Measurements from ENCODE around the gene GPR37.

Gene GPR37, protein sequence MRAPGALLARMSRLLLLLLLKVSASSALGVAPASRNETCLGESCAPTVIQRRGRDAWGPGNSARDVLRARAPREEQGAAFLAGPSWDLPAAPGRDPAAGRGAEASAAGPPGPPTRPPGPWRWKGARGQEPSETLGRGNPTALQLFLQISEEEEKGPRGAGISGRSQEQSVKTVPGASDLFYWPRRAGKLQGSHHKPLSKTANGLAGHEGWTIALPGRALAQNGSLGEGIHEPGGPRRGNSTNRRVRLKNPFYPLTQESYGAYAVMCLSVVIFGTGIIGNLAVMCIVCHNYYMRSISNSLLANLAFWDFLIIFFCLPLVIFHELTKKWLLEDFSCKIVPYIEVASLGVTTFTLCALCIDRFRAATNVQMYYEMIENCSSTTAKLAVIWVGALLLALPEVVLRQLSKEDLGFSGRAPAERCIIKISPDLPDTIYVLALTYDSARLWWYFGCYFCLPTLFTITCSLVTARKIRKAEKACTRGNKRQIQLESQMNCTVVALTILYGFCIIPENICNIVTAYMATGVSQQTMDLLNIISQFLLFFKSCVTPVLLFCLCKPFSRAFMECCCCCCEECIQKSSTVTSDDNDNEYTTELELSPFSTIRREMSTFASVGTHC

GRCh38 chr7:124765401-124766352 lies at the start of gene GPR37:
Gene GPR37 (minus strand): TSS chr7:124765792. CDS start chr7:124764976, 816 bp downstream.
- peak; percentile 93 for ATAC-seq
- no peak for TF ChIP-seq PATZ1 (CRISPR knock-in tag; IDR thresholded peaks at IDR 0.05; ENCODE audit: borderline replicate concordance)
- peak; percentile 9; the same call in 1 of the 2 replicates for TF ChIP-seq ZNF70 (CRISPR knock-in tag; IDR thresholded peaks at IDR 0.05)
- TF ChIP-seq ZNF565 (CRISPR knock-in tag; conservative IDR thresholded peaks at IDR 0.05; ENCODE audit: low read depth), result no peak
- TF ChIP-seq ISL1 (CRISPR knock-in tag; IDR thresholded peaks at IDR 0.05), result peak; percentile 52
- 0 out of 2 replicates have a peak, but pooled peaks have one; percentile 58 for TF ChIP-seq CSDC2 (CRISPR knock-in tag; IDR thresholded peaks at IDR 0.05)
- TF ChIP-seq ZFP3 (CRISPR knock-in tag; IDR thresholded peaks at IDR 0.05), result peak; percentile 83; the same call in 1 of the 2 replicates

DNA sequence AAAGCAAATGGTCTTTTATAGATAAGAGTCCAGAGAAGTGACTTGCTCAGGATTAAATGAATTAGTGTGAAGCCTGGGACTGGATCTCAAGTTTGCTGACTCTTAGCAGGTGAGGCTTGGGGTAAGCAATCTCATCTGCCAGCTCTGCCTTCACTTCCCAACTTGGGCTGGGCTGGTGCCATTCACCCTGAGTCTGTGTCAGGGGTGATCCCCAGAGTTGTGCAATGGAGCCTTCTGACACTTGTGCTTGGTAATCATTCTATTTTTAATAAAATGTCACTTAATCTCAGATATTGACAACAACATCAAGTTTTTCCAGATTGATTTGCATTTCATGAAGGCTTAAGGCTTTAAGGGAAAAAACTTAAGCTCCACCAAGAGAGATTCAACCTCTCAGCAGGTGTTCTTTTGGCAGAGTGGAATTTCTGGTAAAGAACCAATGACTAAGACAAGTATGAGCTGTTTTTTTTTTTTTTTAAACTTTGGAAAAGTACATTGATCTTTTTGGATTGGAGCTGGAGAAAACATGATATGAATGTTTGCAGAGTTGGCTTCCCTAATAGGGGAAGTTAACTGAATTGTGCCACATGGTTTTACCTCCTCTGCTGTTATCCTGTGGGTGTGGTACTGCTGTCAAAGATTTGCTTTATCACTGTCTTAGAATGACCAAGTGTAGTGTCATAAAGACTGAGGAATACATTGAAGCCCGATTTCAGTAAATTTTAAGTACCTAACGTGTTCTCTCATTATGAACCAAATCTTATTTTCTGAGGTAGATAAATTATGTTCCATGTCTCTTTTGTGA lies 48.6 kb upstream of the GPR37 start:
- no peak for ATAC-seq
- no peak for TF ChIP-seq OSR1 (CRISPR knock-in tag; IDR thresholded peaks at IDR 0.05)
- TF ChIP-seq TCF4 (CRISPR knock-in tag; IDR thresholded peaks at IDR 0.05; ENCODE audit: borderline replicate concordance), result no peak
- TF ChIP-seq ZNF70 (CRISPR knock-in tag; IDR thresholded peaks at IDR 0.05), result no peak
- no peak for TF ChIP-seq ZC3H10 (CRISPR knock-in tag; IDR thresholded peaks at IDR 0.05)
- no peak for TF ChIP-seq PPARA (CRISPR knock-in tag; IDR thresholded peaks at IDR 0.05; ENCODE audit: borderline replicate concordance)
- no peak for TF ChIP-seq BACH2 (CRISPR knock-in tag; IDR thresholded peaks at IDR 0.05; ENCODE audit: borderline replicate concordance)
- TF ChIP-seq PATZ1 (CRISPR knock-in tag; IDR thresholded peaks at IDR 0.05; ENCODE audit: borderline replicate concordance), result no peak
- no peak for TF ChIP-seq ZNF8 (CRISPR knock-in tag; IDR thresholded peaks at IDR 0.05)
- TF ChIP-seq ISL1 (CRISPR knock-in tag; IDR thresholded peaks at IDR 0.05), result no peak
- TF ChIP-seq GLIS3 (CRISPR knock-in tag; IDR thresholded peaks at IDR 0.05), result no peak
- TF ChIP-seq, protein P1, sequence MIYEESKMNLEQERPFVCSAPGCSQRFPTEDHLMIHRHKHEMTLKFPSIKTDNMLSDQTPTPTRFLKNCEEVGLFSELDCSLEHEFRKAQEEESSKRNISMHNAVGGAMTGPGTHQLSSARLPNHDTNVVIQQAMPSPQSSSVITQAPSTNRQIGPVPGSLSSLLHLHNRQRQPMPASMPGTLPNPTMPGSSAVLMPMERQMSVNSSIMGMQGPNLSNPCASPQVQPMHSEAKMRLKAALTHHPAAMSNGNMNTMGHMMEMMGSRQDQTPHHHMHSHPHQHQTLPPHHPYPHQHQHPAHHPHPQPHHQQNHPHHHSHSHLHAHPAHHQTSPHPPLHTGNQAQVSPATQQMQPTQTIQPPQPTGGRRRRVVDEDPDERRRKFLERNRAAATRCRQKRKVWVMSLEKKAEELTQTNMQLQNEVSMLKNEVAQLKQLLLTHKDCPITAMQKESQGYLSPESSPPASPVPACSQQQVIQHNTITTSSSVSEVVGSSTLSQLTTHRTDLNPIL (CRISPR knock-in tag; IDR thresholded peaks at IDR 0.05; ENCODE audit: low read depth), result no peak
- no peak for TF ChIP-seq CSDC2 (CRISPR knock-in tag; IDR thresholded peaks at IDR 0.05)
- no peak for TF ChIP-seq ZFP3 (CRISPR knock-in tag; IDR thresholded peaks at IDR 0.05)
- TF ChIP-seq, protein P2, sequence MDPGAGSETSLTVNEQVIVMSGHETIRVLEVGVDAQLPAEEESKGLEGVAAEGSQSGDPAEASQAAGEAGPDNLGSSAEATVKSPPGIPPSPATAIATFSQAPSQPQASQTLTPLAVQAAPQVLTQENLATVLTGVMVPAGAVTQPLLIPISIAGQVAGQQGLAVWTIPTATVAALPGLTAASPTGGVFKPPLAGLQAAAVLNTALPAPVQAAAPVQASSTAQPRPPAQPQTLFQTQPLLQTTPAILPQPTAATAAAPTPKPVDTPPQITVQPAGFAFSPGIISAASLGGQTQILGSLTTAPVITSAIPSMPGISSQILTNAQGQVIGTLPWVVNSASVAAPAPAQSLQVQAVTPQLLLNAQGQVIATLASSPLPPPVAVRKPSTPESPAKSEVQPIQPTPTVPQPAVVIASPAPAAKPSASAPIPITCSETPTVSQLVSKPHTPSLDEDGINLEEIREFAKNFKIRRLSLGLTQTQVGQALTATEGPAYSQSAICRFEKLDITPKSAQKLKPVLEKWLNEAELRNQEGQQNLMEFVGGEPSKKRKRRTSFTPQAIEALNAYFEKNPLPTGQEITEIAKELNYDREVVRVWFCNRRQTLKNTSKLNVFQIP (CRISPR knock-in tag; IDR thresholded peaks at IDR 0.05; ENCODE audit: borderline replicate concordance, low read depth), result no peak
- no peak for TF ChIP-seq ZNF565 (CRISPR knock-in tag; conservative IDR thresholded peaks at IDR 0.05; ENCODE audit: low read depth)
- no peak for TF ChIP-seq RARB (CRISPR knock-in tag; IDR thresholded peaks at IDR 0.05)
- TF ChIP-seq ARNTL (CRISPR knock-in tag; IDR thresholded peaks at IDR 0.05; ENCODE audit: borderline replicate concordance, low read depth), result no peak
- TF ChIP-seq ESRRG (CRISPR knock-in tag; IDR thresholded peaks at IDR 0.05), result no peak

- TF ChIP-seq ZNF565 (CRISPR knock-in tag; conservative IDR thresholded peaks at IDR 0.05; ENCODE audit: low read depth) (no peak), ZFP3 (CRISPR knock-in tag; IDR thresholded peaks at IDR 0.05) (no peak), SNAI2 (CRISPR knock-in tag; IDR thresholded peaks at IDR 0.05) (no peak), TOX (CRISPR knock-in tag; IDR thresholded peaks at IDR 0.05; ENCODE audit: borderline replicate concordance) (no peak), ZFP30 (CRISPR knock-in tag; IDR thresholded peaks at IDR 0.05) (no peak)
- TF ChIP-seq, protein P1 (CRISPR knock-in tag; IDR thresholded peaks at IDR 0.05; ENCODE audit: low read depth), result no peak
- ATAC-seq, result no peak
These were observed 47.2 kb upstream of the GPR37 start for GRCh38 chr7:124812764-124813163.
